Measurements from ENCODE around the gene ARAP1. TPM values are rescaled to one million over a fixed set of nuclear protein-coding genes. Genes with fewer than 3 reads are reported as not detected.

ARAP1 gene
- polyA plus RNA-seq, 1 experiment: 52.4 TPM

- ChIA-PET CTCF (interaction anchor here (0.5 kb wide), 1 partner anchor 72 kb away, joined by 4 read pairs; no protein-coding TSS in a partner anchor), POLR2A (no interaction called here)
- no peak overlapping the region for H3K27ac ChIP-seq (ENCODE audit: low read depth, low read length)
- no peak overlapping the region for H3K4me3 ChIP-seq (ENCODE audit: low read depth, low read length)
- DNase-seq (ENCODE audit: low read depth, low spot score): no peak
- H3K9me3 ChIP-seq (ENCODE audit: control insufficient read depth, insufficient read depth, low read length): no peaks in the 10 kb centered on the region; the same call in 1 of the 2 replicates
- TF ChIP-seq CTCF (IDR thresholded peaks at IDR 0.05; ENCODE audit: low read depth, low read length): no peak
- H3K27me3 ChIP-seq (ENCODE audit: control insufficient read depth, insufficient read depth, low read length): peaks cover 62% of the 10 kb centered on the region
These were observed 99.2 kb downstream of the ARAP1 start for GRCh38 chr11:72652873-72653630.

- Histone ChIP-seq H3K4me3 (ENCODE audit: low read depth, low read length) (no peak overlapping the region), H3K27ac (ENCODE audit: low read depth, low read length) (no peak overlapping the region), H3K9me3 (ENCODE audit: control insufficient read depth, insufficient read depth, low read length) (no peaks in the 10 kb centered on the region; the same call in 1 of the 2 replicates), H3K27me3 (ENCODE audit: control insufficient read depth, insufficient read depth, low read length) (peaks cover 54% of the 10 kb centered on the region)
- ChIA-PET CTCF (no interaction called here), POLR2A (no interaction called here)
- no peak for DNase-seq (ENCODE audit: low read depth, low spot score)
- no peak for TF ChIP-seq CTCF (IDR thresholded peaks at IDR 0.05; ENCODE audit: low read depth, low read length)
These were observed 100.1 kb downstream of the ARAP1 start for GRCh38 chr11:72652133-72652532.

- Histone ChIP-seq H3K4me3 (ENCODE audit: low read depth, low read length) (no peak overlapping the region), H3K27ac (ENCODE audit: low read depth, low read length) (no peak overlapping the region), H3K27me3 (ENCODE audit: control insufficient read depth, insufficient read depth, low read length) (peaks cover 41% of the 10 kb centered on the region), H3K9me3 (ENCODE audit: control insufficient read depth, insufficient read depth, low read length) (no peaks in the 10 kb centered on the region; the same call in 1 of the 2 replicates)
- CTCF ChIA-PET: interaction anchor here (0.6 to 1.0 kb wide), 2 partner anchors 63 to 178 kb away, joined by 3 to 5 read pairs; no protein-coding TSS in a partner anchor
- DNase-seq (ENCODE audit: low read depth, low spot score): no peak
- no peak for TF ChIP-seq CTCF (IDR thresholded peaks at IDR 0.05; ENCODE audit: low read depth, low read length)
- POLR2A ChIA-PET: no interaction called here
These were observed 102.8 kb downstream of the ARAP1 start for GRCh38 chr11:72649215-72649976.

GRCh38 chr11:72648384-72649136 lies 103.6 kb downstream of the ARAP1 start:
- Histone ChIP-seq H3K27ac (ENCODE audit: low read depth, low read length) (no peak overlapping the region), H3K4me3 (ENCODE audit: low read depth, low read length) (no peak overlapping the region), H3K27me3 (ENCODE audit: control insufficient read depth, insufficient read depth, low read length) (peaks cover 38% of the 10 kb centered on the region), H3K9me3 (ENCODE audit: control insufficient read depth, insufficient read depth, low read length) (no peaks in the 10 kb centered on the region; the same call in 1 of the 2 replicates)
- no peak for DNase-seq (ENCODE audit: low read depth, low spot score)
- ChIA-PET CTCF (interaction anchor here (1.0 kb wide), 1 partner anchor 177 kb away, joined by 3 read pairs; no protein-coding TSS in a partner anchor), POLR2A (no interaction called here)
- no peak for TF ChIP-seq CTCF (IDR thresholded peaks at IDR 0.05; ENCODE audit: low read depth, low read length)

All from AG04450 (cell line).